Kidney (tissue), 14 donors: Measurements from ENCODE around the gene SYT13. TPM values are rescaled to one million over a fixed set of nuclear protein-coding genes. Genes with fewer than 3 reads are reported as not detected.

ENCODE experiments used
- DNase-seq, 5 donors: peaks; one replicate each; pipeline ENCODE4 v3.0.0-alpha.2; 2013 to 2020
- FAIRE-seq: peaks from 2 replicates; lab custom pipeline; 2012; peaks lifted over from hg19 to GRCh38; lab: Jason Lieb, UNC
- H3K27ac ChIP-seq, 2 donors: one replicate each; pipeline ENCODE4 v1.7.0; 2013; ENCODE audit warnings: low read depth in 2 of 2, low read length in 2 of 2, inconsistent platforms in 1 of 2
- H3K27me3 ChIP-seq: one replicate; pipeline ENCODE4 v1.7.1; 2013; ENCODE audit warnings: low read length, inconsistent platforms; ENCODE audit not compliant: control insufficient read depth, insufficient read depth
- H3K36me3 ChIP-seq, 3 donors: one replicate each; pipeline versions ENCODE4 v1.7.0 to v1.7.1; 2013; ENCODE audit warnings: low read length in 3 of 3, control low read depth in 1 of 3, inconsistent platforms in 1 of 3; ENCODE audit not compliant: insufficient read depth in 3 of 3, control insufficient read depth in 2 of 3
- H3K4me1 ChIP-seq, 3 donors: one replicate each; pipeline versions ENCODE4 v1.7.0 to v1.7.1; 2013; ENCODE audit warnings: low read length in 3 of 3, inconsistent platforms in 1 of 3, low read depth in 1 of 3; ENCODE audit not compliant: control insufficient read depth in 2 of 3, insufficient read depth in 2 of 3
- H3K4me3 ChIP-seq, 3 donors: one replicate each; pipeline versions ENCODE4 v1.7.0 to v1.8.1; 2013; ENCODE audit warnings: low read length in 3 of 3, control low read depth in 1 of 3, inconsistent platforms in 1 of 3
- H3K9ac ChIP-seq, 3 donors: one replicate each; pipeline versions ENCODE4 v1.7.0 to v1.7.1; 2013; ENCODE audit warnings: low read length in 3 of 3, control low read depth in 1 of 3, inconsistent platforms in 1 of 3
- H3K9me3 ChIP-seq, 3 donors: one replicate each; pipeline versions ENCODE4 v1.7.0 to v1.7.1; 2013; ENCODE audit warnings: low read length in 3 of 3, control low read depth in 1 of 3, inconsistent platforms in 1 of 3; ENCODE audit not compliant: control insufficient read depth in 2 of 3, insufficient read depth in 1 of 3
- intact Hi-C: fragments of 100-400 bp; cut with DNase I; formaldehyde crosslinking; loops from one replicate; pipeline ENCODE4 v1.11.1; 2022
- polyA plus RNA-seq: library from polyadenylated mRNA; stranded (reverse); fragments of 350-450 nt; fragmentation: Illumina TruSeq; extraction: RNeasy Lipid Tissue Mini Kit (QIAGEN cat#74804); gene quantifications from one replicate; pipeline ENCODE4 v1.2.3, GENCODE V29; 2014; ENCODE audit warnings: low read depth, low replicate concordance; ENCODE audit not compliant: insufficient read depth
- total RNA-seq: library from RNA; stranded (reverse); fragmentation: NEBNext Ultra II Directional; extraction: Animal tissue kit (Norgen Biotek cat#: 25700); gene quantifications from one replicate; pipeline ENCODE4 v1.2.1, GENCODE V29; 2021
- TF ChIP-seq, protein P1 (sequence below): IDR thresholded peaks from 3 replicates; pipeline ENCODE4 v1.5.1; 2012; ENCODE audit warnings: mild to moderate bottlenecking, moderate library complexity, borderline replicate concordance; ENCODE audit not compliant: insufficient read depth; ENCODE audit errors: extremely low read depth
- donor health status: control.
- donor health status: control.
- donor health status: control.
- donor health status: control.
- donor health status: control.
- donor health status: DM: yes; HTN: yes; CAD: no.
- donor health status: Normal renal cell carcinoma (clear cell type).

Gene SYT13
- total and polyA plus RNA-seq, 2 donors from 2014 or later, result 6.8 to 16.4 TPM

DNA sequence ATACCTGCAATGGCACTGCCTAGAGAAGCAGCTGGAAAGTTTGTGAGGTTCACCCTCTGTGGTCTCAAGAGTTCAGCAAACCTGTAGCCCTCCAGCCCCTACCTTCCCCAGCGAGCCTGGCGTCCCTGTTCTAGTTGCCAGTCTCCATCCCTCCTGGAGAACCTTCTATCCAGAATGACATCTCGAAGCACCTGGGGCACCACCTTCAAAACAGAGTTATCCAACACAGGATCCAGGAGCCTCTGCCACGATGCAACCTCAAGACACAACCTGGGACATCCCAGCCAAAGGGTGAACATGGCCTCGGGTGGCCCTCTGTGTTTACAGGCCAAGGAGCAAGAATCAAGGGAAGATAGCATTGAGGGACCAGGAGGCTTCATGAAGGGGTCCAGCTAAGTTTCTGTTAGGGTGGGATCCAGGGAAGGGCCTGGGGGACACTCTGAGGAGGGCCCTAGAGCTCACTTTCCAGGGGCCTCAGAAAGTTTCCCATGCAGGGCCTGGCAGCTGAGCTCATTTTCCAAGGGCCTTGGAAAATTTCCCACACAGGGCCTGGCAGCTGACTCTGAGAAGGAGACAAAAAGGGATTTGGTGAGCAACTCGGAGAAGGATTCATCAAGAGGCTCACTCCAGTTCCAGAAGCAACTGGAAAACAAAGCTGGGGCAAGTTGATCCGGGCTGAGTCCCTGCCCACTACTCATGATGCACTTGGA is 36.9 kb upstream of the SYT13 start:
- FAIRE-seq, result no peak
- no peak overlapping the region for H3K27ac ChIP-seq
- no peak overlapping the region for H3K4me3 ChIP-seq
- H3K9me3 ChIP-seq, result peaks cover 0 to 3% (median 0%) of the 10 kb centered on the region in 3 donors
- H3K36me3 ChIP-seq, result no peaks in the 10 kb centered on the region
- no peaks in the 10 kb centered on the region for H3K27me3 ChIP-seq
- TF ChIP-seq, protein P1, sequence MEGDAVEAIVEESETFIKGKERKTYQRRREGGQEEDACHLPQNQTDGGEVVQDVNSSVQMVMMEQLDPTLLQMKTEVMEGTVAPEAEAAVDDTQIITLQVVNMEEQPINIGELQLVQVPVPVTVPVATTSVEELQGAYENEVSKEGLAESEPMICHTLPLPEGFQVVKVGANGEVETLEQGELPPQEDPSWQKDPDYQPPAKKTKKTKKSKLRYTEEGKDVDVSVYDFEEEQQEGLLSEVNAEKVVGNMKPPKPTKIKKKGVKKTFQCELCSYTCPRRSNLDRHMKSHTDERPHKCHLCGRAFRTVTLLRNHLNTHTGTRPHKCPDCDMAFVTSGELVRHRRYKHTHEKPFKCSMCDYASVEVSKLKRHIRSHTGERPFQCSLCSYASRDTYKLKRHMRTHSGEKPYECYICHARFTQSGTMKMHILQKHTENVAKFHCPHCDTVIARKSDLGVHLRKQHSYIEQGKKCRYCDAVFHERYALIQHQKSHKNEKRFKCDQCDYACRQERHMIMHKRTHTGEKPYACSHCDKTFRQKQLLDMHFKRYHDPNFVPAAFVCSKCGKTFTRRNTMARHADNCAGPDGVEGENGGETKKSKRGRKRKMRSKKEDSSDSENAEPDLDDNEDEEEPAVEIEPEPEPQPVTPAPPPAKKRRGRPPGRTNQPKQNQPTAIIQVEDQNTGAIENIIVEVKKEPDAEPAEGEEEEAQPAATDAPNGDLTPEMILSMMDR, result no peak
- H3K9ac ChIP-seq, result no peak overlapping the region
- H3K4me1 ChIP-seq, result no peaks in the 10 kb centered on the region
- intact Hi-C loops, result loop anchor here (10.0 kb wide), 1 partner anchor 388 kb away; no protein-coding TSS in a partner anchor
- no peak for DNase-seq

DNA sequence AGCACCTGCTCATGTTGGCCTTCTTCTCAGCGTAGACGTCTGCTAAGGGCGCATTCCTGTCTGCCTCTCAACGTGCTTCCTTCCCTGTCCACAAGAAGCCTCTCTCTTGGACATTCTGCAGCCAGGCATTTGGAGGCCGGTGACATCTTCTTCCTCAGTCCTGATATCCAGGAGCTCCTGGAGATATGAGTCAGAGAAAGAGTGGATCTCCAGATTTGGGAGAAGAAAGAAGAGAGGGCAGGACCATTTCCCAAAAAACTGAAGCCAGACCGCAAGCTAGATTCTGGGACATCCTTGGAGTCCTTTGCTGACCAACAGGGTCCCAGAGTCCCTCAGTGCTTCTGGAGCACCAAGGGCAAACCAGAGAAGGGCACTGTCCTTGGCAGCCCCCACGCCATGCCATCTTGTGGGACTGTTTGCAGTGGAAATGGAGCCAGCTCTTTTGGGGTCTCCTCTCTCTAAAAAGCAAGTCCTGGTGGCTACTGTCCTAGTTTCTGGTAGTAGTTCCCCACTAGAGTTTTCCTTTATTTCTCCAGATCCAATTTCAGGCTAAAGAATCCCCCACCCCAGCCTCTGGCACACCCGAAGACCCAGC is 36.1 kb upstream of the SYT13 start:
- TF ChIP-seq, protein P1, result no peak
- no peak overlapping the region for H3K9ac ChIP-seq
- no peaks in the 10 kb centered on the region for H3K36me3 ChIP-seq
- intact Hi-C loops, result loop anchor here (10.0 kb wide), 1 partner anchor 387 kb away; no protein-coding TSS in a partner anchor
- no peak overlapping the region for H3K4me3 ChIP-seq
- H3K27me3 ChIP-seq, result no peaks in the 10 kb centered on the region
- DNase-seq, result no peak
- H3K27ac ChIP-seq, result no peak overlapping the region
- no peaks in the 10 kb centered on the region for H3K4me1 ChIP-seq
- FAIRE-seq, result no peak
- no peaks in the 10 kb centered on the region for H3K9me3 ChIP-seq

DNA sequence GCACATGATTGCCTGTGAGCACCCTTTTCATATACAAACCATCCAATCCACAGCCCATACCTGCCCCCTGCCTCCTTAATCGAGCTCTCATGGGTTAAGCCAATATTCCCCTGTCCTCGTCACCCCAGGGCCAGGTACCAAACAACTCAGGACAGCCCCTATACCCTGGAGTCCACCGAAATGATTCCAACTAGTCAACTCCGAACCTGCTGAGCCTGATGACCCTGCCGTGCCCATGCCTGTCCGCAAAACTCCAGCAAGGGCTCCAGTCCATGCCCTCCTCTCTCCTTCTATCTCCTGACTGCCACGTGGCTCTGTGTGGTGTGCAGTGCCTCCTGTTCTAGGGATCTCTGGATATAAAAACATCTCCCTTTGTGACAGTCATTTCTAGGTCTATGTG is 35.5 kb upstream of the SYT13 start:
- DNase-seq (no peak), FAIRE-seq (no peak)
- TF ChIP-seq, protein P1, result no peak
- Histone ChIP-seq H3K27ac (no peak overlapping the region), H3K9me3 (no peaks in the 10 kb centered on the region), H3K4me1 (no peaks in the 10 kb centered on the region), H3K4me3 (no peak overlapping the region), H3K36me3 (no peaks in the 10 kb centered on the region), H3K27me3 (no peaks in the 10 kb centered on the region), H3K9ac (no peak overlapping the region)
- intact Hi-C loops, result loop anchor here (10.0 kb wide), 1 partner anchor 387 kb away; no protein-coding TSS in a partner anchor
